SK-N-SH treated with all-trans-retinoic acid at 6 μM for 48 hours (cell line): ENCODE data around the gene RNF114.

Source experiments
- ISL1 ChIP-seq: fragments of 250-450 bp; sonication (Bioruptor Pico); IDR thresholded peaks from 2 replicates; pipeline ENCODE4 v2.1.2; 2022; ENCODE audit warnings: mild to moderate bottlenecking, moderate library complexity
- OSR1 ChIP-seq: fragments of 250-450 bp; sonication (Bioruptor Pico); IDR thresholded peaks from 2 replicates; pipeline ENCODE4 v1.8.0; 2022; ENCODE audit warnings: moderate library complexity, mild to moderate bottlenecking, inconsistent platforms
- TOX ChIP-seq: fragments of 250-450 bp; sonication (Bioruptor Pico); IDR thresholded peaks from 2 replicates; pipeline ENCODE4 v1.8.0; 2021; ENCODE audit warnings: mild to moderate bottlenecking, moderate library complexity, borderline replicate concordance
- ZFP3 ChIP-seq: fragments of 250-450 bp; sonication (Bioruptor Pico); IDR thresholded peaks from 2 replicates; pipeline ENCODE4 v1.5.0; 2020; ENCODE audit warnings: mild to moderate bottlenecking, moderate library complexity
- TF ChIP-seq, protein P1 (sequence below): fragments of 250-450 bp; sonication (Bioruptor Pico); IDR thresholded peaks from 2 replicates; pipeline ENCODE4 v1.8.0; 2020; ENCODE audit warnings: mild to moderate bottlenecking, moderate library complexity, borderline replicate concordance

DNA sequence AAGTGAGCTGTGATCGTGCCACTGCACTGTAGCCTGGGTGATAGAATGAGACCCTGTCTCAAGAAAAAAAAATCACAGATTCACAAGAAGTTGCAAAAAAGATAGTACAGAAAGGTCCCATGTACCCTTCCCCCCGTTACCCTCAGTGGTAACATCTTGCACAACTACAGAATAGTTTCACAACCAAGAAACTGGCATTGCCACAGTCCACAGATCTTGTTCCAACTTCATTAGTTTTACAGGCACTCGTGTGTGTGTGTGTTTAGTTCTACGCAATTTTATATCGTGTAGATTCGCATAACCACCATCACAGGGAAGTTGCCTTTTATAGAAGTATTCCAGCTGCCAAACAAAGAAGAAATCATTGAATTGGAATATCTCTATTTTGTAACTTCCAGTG lies 40.0 kb upstream of the RNF114 start:
- TF ChIP-seq TOX (CRISPR knock-in tag) (no peak), ISL1 (CRISPR knock-in tag) (no peak), OSR1 (CRISPR knock-in tag) (no peak), ZFP3 (no peak)
- TF ChIP-seq, protein P1, sequence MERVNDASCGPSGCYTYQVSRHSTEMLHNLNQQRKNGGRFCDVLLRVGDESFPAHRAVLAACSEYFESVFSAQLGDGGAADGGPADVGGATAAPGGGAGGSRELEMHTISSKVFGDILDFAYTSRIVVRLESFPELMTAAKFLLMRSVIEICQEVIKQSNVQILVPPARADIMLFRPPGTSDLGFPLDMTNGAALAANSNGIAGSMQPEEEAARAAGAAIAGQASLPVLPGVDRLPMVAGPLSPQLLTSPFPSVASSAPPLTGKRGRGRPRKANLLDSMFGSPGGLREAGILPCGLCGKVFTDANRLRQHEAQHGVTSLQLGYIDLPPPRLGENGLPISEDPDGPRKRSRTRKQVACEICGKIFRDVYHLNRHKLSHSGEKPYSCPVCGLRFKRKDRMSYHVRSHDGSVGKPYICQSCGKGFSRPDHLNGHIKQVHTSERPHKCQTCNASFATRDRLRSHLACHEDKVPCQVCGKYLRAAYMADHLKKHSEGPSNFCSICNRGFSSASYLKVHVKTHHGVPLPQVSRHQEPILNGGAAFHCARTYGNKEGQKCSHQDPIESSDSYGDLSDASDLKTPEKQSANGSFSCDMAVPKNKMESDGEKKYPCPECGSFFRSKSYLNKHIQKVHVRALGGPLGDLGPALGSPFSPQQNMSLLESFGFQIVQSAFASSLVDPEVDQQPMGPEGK (CRISPR knock-in tag): no peak
